HUES64 (cell line): ENCODE data around the gene EIF4G1.

Experiments
- H3K27ac ChIP-seq: 2 replicates; pipeline ENCODE4 v1.7.0; 2013; ENCODE audit warnings: low read depth, low read length, inconsistent platforms
- H3K27me3 ChIP-seq: 2 replicates; pipeline ENCODE4 v1.6.1; 2013; ENCODE audit warnings: mild to moderate bottlenecking, low read length; ENCODE audit not compliant: insufficient read depth
- H3K36me3 ChIP-seq: 2 replicates; pipeline ENCODE4 v1.6.1; 2013; ENCODE audit warnings: mild to moderate bottlenecking, low read length; ENCODE audit not compliant: insufficient read depth
- H3K4me1 ChIP-seq: 2 replicates; pipeline ENCODE4 v1.6.1; 2013; ENCODE audit warnings: mild to moderate bottlenecking, low read length, moderate library complexity; ENCODE audit not compliant: insufficient read depth
- H3K4me3 ChIP-seq: 2 replicates; pipeline ENCODE4 v1.5.1; 2013; ENCODE audit warnings: mild to moderate bottlenecking, low read length, moderate library complexity
- H3K9ac ChIP-seq: 2 replicates; pipeline ENCODE4 v1.6.1; 2013; ENCODE audit warnings: mild to moderate bottlenecking, low read depth, low read length
- H3K9me3 ChIP-seq: 2 replicates; pipeline ENCODE4 v1.6.1; 2013; ENCODE audit warnings: low read depth, low read length; ENCODE audit not compliant: insufficient read depth
- WGBS: fragments of 150-250, 120-280 bp; methylation state at CpG from one replicate; pipeline ENCODE4 v1.1.7; 2013; ENCODE audit warnings: missing lambda C conversion rate; 5-methylcytosine and 5-hydroxymethylcytosine counted together

EIF4G1 gene

DNA sequence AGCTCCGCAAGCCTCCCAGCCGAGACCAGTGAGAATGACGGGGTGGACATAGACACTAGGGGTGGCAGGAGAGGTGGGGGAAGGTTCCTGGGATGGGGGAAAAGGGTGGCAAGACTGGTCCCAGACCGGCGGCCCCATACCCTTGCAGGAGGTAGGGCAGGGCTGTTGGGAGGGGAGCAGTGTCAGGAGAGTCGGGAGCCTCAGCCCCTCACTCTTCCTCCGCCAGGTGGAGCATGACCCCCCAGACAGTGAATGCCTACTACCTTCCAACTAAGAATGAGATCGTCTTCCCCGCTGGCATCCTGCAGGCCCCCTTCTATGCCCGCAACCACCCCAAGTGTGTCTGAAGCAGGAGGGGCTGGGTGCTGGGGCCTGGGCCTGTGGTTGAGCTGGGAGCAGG lies 24.1 kb upstream of the EIF4G1 start:
- Histone ChIP-seq H3K36me3 (no peaks in the 10 kb centered on the region), H3K9me3 (no peaks in the 10 kb centered on the region), H3K9ac (no peak overlapping the region), H3K27me3 (no peaks in the 10 kb centered on the region), H3K27ac (no peak overlapping the region), H3K4me3 (no peak overlapping the region), H3K4me1 (no peaks in the 10 kb centered on the region)
- WGBS, result 90% methylated on average over 10 of the region's 10 CpGs

DNA sequence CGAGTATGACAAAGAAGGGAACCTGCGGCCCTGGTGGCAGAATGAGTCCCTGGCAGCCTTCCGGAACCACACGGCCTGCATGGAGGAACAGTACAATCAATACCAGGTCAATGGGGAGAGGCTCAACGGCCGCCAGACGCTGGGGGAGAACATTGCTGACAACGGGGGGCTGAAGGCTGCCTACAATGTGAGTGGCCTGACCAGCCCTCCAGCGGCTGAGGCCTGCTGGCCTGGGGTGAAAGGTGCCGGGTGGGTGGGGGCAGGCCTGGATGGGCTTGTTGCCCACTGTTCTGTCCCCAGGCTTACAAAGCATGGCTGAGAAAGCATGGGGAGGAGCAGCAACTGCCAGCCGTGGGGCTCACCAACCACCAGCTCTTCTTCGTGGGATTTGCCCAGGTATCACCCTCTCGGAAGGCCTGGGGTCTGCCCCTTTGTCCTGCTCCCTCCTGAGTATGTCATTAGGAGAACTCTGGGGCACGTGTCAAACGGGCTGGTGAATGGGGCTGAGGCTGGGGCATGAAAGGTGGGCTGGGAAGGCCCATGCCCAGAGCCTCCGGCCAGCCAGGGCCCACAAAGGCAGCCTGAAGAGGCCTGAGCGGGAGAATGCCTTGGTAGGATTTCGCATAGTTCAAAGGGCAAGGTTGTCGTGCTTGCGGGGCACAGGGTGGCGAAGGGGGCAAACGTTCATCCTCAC lies 23.2 kb upstream of the EIF4G1 start:
- Histone ChIP-seq H3K27ac (no peak overlapping the region), H3K4me1 (no peaks in the 10 kb centered on the region), H3K27me3 (no peaks in the 10 kb centered on the region), H3K4me3 (no peak overlapping the region), H3K9ac (no peak overlapping the region), H3K36me3 (no peaks in the 10 kb centered on the region), H3K9me3 (no peaks in the 10 kb centered on the region)
- WGBS, result 92% methylated on average over 22 of the region's 22 CpGs

DNA sequence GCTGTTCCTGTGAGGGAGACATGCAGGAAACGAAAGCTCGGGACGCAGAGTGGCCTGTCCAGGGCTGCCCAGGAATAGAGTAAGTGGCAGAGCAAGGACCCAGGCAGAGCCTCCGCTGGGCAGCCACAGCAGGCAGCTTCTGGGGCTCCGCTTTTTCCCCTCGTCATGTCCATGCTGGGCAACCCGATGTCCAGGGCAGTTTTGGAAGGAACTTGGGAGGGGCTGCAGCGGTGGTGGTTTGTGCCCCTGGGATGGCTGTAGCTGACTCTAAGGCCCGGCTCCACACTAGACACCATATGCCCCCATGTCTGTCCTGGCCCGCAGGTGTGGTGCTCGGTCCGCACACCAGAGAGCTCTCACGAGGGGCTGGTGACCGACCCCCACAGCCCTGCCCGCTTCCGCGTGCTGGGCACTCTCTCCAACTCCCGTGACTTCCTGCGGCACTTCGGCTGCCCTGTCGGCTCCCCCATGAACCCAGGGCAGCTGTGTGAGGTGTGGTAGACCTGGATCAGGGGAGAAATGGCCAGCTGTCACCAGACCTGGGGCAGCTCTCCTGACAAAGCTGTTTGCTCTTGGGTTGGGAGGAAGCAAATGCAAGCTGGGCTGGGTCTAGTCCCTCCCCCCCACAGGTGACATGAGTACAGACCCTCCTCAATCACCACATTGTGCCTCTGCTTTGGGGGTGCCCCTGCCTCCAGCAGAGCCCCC lies 22.5 kb upstream of the EIF4G1 start:
- H3K4me3 ChIP-seq, result no peak overlapping the region
- no peaks in the 10 kb centered on the region for H3K36me3 ChIP-seq
- no peaks in the 10 kb centered on the region for H3K4me1 ChIP-seq
- H3K27ac ChIP-seq, result no peak overlapping the region
- WGBS, result 93% methylated on average over 21 of the region's 21 CpGs
- no peaks in the 10 kb centered on the region for H3K9me3 ChIP-seq
- no peak overlapping the region for H3K9ac ChIP-seq
- H3K27me3 ChIP-seq, result no peaks in the 10 kb centered on the region

DNA sequence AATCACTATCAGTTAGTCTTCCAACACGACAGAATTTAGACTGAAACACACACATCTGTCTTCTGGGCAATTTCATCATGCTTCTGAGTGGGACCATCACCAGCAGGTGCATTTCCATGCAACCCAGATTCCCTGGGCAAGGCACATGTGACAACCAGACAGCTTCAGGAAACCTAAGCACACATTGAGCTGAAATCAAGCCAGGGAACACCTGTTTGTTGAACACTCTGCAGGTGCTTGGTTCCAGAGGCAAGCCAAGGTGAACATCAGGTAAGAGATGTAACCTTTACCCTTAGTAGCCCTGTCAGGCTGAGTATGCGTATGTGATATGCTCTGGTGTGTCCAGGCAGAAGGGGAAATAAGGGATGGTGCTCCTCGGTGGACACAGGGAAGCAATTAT lies 18.6 kb upstream of the EIF4G1 start:
- no peak overlapping the region for H3K27ac ChIP-seq
- H3K9me3 ChIP-seq, result no peaks in the 10 kb centered on the region
- H3K4me3 ChIP-seq, result no peak overlapping the region
- no peaks in the 10 kb centered on the region for H3K27me3 ChIP-seq
- no peak overlapping the region for H3K9ac ChIP-seq
- H3K36me3 ChIP-seq, result peaks cover 8% of the 10 kb centered on the region
- H3K4me1 ChIP-seq, result no peaks in the 10 kb centered on the region
- 74% methylated on average over 3 of the region's 3 CpGs for WGBS

DNA sequence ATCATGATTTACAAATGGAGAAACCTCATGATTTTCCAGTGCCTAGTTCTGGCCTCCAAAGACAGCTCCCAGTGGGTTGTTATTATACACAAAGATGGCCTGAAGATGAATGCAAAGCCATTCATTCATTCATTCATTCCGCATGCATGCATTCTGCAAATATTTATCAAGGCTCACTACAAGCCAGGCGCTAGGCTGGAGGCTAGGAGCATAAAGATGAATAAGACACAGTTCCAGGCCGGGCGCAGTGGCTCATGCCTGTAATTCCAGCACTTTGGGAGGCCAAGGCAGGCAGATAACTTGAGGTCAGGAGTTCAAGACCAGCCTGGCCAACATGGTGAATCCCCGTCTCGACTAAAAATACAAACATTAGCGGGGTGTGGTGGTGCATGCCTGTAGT lies 17.8 kb upstream of the EIF4G1 start:
- Histone ChIP-seq H3K4me1 (no peaks in the 10 kb centered on the region), H3K27me3 (no peaks in the 10 kb centered on the region), H3K9me3 (no peaks in the 10 kb centered on the region), H3K36me3 (peaks cover 15% of the 10 kb centered on the region), H3K27ac (no peak overlapping the region), H3K4me3 (no peak overlapping the region), H3K9ac (no peak overlapping the region)
- WGBS, result 93% methylated on average over 6 of the region's 7 CpGs

DNA sequence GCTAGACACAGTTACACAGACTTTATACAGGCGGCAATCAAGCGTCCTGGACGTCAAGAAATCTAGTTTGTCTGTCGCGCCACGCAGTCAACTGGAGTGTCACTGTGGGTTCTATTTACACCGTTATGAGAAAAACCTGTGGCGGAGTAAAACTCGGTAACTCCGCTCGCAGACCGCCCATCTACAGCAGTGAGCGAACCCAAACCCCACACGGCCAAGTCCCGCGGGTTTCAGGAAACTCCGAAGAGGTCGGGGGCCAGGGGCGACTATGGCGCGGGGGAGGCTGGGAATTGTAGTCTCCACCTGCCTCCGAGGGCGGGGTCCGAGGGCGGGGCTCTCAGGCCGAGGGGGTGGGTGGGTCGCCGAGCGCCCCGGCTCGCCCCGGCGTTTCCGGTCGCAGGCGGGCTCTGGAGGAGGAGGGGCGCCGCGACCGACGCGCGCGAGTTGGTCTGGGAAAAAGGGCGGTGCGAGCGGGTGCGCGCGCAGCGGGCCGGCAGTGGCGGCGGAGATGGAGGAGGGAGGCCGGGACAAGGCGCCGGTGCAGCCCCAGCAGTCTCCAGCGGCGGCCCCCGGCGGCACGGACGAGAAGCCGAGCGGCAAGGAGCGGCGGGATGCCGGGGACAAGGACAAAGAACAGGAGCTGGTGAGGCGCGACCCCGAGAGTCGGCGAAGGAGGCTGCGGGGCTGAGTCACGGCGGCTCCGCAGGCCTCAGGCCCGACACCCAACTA lies 15.5 kb upstream of the EIF4G1 start, which contains the start of gene PSMD2:
Gene PSMD2, plus strand, starts transcription at position 483 of the 729 bp plus-strand sequence. Its CDS starts 26 bp downstream, at position 509.
- Histone ChIP-seq H3K36me3 (peaks cover 38% of the 10 kb centered on the region), H3K9ac (peak within 1 kb of the TSS; percentile 83), H3K4me1 (no peaks in the 10 kb centered on the region), H3K4me3 (peak within 1 kb of the TSS; percentile 78), H3K27me3 (no peaks in the 10 kb centered on the region), H3K27ac (peak within 1 kb of the TSS; percentile 84), H3K9me3 (no peaks in the 10 kb centered on the region)
- under 1% methylated on average over 78 of the region's 78 CpGs for WGBS

DNA sequence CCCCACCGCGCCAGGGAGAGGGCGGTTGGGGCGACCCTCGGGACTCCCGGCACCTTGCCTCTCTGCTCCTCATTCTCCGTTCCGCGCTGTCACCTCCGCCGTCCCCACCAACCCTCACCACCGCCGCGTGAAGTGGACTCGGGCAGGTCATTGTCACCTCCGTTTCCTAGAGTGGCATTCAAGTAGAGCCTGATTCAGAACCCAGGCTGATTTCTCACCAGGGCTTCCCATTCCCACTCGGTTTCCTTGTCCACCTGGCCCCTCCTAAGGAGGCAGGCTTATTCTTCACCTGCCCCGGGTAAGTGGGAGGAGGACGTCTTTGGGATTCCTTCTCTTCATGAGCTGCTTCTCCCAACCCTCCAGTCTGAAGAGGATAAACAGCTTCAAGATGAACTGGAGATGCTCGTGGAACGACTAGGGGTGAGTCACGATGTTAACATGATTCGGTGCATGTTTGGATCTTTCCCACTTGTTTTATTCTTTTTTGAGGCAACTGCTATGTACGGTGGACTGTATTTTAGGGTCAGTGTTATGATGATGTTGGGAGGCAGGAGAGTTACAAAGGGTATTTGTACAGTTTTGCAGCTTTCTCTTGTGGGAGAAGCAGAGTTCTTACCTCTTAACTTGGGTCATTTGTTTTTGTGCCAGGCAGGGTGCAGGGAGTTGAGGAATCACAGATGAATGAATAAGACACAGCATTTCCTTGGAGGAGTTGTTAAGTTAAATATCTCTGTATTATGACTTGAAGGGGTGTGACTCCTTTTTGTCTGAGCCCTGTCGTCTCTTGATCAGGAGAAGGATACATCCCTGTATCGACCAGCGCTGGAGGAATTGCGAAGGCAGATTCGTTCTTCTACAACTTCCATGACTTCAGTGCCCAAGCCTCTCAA lies 14.7 kb upstream of the EIF4G1 start:
- H3K4me1 ChIP-seq, result no peaks in the 10 kb centered on the region
- 17% methylated on average over 28 of the region's 29 CpGs for WGBS
- peak overlapping the region; percentile 76 for H3K9ac ChIP-seq
- peak overlapping the region; percentile 34 for H3K27ac ChIP-seq
- H3K36me3 ChIP-seq, result peaks cover 47% of the 10 kb centered on the region
- H3K4me3 ChIP-seq, result peak overlapping the region; percentile 78
- H3K9me3 ChIP-seq, result no peaks in the 10 kb centered on the region
- H3K27me3 ChIP-seq, result no peaks in the 10 kb centered on the region

DNA sequence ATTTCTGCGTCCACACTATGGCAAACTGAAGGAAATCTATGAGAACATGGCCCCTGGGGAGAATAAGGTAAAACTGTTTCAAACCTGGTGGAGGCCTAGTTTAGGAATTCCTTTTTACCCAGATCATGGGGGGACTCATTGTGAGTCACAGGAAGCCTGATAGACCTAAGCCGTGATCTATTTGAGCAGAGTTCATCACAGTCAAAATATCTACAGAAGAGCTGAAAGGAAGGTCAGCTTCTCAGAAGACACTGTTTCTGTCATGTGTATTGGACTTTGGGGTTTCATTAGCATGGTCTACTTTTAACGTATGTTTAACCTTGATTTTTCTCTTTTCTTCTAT lies 14.1 kb upstream of the EIF4G1 start:
- Histone ChIP-seq H3K4me1 (no peaks in the 10 kb centered on the region), H3K36me3 (peaks cover 51% of the 10 kb centered on the region), H3K4me3 (peak overlapping the region; percentile 78), H3K27ac (no peak overlapping the region), H3K9me3 (no peaks in the 10 kb centered on the region), H3K27me3 (no peaks in the 10 kb centered on the region), H3K9ac (peak overlapping the region; percentile 76; the same call in 1 of the 2 replicates)
- WGBS, result 92% methylated on average over 3 of the region's 3 CpGs

DNA sequence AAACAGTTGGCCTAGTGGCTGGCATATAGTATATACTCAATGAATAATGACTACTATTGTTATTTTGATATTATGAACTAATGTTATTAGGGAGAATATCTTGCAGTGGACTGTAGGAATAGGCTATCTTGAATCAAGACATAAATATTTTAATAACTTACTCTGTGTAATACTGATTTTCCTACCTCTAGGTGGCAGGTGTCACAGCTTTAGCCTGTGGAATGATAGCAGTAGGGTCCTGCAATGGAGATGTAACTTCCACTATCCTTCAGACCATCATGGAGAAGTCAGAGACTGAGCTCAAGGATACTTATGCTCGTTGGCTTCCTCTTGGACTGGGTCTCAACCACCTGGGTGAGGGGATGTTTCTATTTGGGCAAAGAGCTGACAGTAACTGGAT lies 8.8 kb upstream of the EIF4G1 start:
- WGBS, result 90% methylated on average over 1 of the region's 1 CpG
- H3K9me3 ChIP-seq, result no peaks in the 10 kb centered on the region
- H3K4me3 ChIP-seq, result no peak overlapping the region
- H3K27ac ChIP-seq, result no peak overlapping the region
- H3K27me3 ChIP-seq, result no peaks in the 10 kb centered on the region
- H3K9ac ChIP-seq, result no peak overlapping the region
- H3K36me3 ChIP-seq, result peaks cover 83% of the 10 kb centered on the region
- no peaks in the 10 kb centered on the region for H3K4me1 ChIP-seq

DNA sequence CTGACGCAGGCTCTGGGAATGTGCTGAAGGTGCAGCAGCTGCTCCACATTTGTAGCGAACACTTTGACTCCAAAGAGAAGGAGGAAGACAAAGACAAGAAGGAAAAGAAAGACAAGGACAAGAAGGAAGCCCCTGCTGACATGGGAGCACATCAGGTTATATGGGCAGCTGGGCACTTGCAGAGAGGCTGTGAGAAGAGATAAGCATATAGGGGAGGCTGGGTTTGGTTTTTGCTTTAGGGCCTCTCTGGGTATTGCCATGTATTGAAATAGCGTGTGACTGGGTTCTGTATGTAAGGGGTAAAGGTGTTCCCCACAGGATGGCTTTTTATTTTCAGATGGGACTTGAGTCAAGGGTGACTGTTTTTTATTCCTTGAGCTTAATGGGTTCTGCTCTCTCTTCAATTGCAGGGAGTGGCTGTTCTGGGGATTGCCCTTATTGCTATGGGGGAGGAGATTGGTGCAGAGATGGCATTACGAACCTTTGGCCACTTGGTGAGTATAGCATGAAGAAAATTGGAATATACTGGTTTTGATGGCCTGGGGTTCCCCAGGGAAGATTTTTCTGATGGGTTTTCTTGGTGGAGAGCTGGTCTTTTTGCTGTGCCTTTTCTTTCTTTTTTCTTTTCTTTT lies 7.9 kb upstream of the EIF4G1 start:
- peaks cover 75% of the 10 kb centered on the region for H3K36me3 ChIP-seq
- no peaks in the 10 kb centered on the region for H3K9me3 ChIP-seq
- H3K27ac ChIP-seq, result no peak overlapping the region
- H3K9ac ChIP-seq, result no peak overlapping the region
- no peaks in the 10 kb centered on the region for H3K4me1 ChIP-seq
- H3K4me3 ChIP-seq, result no peak overlapping the region
- H3K27me3 ChIP-seq, result no peaks in the 10 kb centered on the region
- 96% methylated on average over 4 of the region's 4 CpGs for WGBS
